Kidney (tissue), 14 donors: Measurements from ENCODE around the gene CAMKMT. TPM values are rescaled to one million over a fixed set of nuclear protein-coding genes. Genes with fewer than 3 reads are reported as not detected.

Source experiments
- DNase-seq, 5 donors: peaks; one replicate each; pipeline ENCODE4 v3.0.0-alpha.2; 2013 to 2020
- FAIRE-seq: peaks from 2 replicates; lab custom pipeline; 2012; peaks lifted over from hg19 to GRCh38; lab: Jason Lieb, UNC
- H3K27ac ChIP-seq, 2 donors: one replicate each; pipeline ENCODE4 v1.7.0; 2013; ENCODE audit warnings: low read depth in 2 of 2, low read length in 2 of 2, inconsistent platforms in 1 of 2
- H3K27me3 ChIP-seq: one replicate; pipeline ENCODE4 v1.7.1; 2013; ENCODE audit warnings: low read length, inconsistent platforms; ENCODE audit not compliant: control insufficient read depth, insufficient read depth
- H3K36me3 ChIP-seq, 3 donors: one replicate each; pipeline versions ENCODE4 v1.7.0 to v1.7.1; 2013; ENCODE audit warnings: low read length in 3 of 3, control low read depth in 1 of 3, inconsistent platforms in 1 of 3; ENCODE audit not compliant: insufficient read depth in 3 of 3, control insufficient read depth in 2 of 3
- H3K4me1 ChIP-seq, 3 donors: one replicate each; pipeline versions ENCODE4 v1.7.0 to v1.7.1; 2013; ENCODE audit warnings: low read length in 3 of 3, inconsistent platforms in 1 of 3, low read depth in 1 of 3; ENCODE audit not compliant: control insufficient read depth in 2 of 3, insufficient read depth in 2 of 3
- H3K4me3 ChIP-seq, 3 donors: one replicate each; pipeline versions ENCODE4 v1.7.0 to v1.8.1; 2013; ENCODE audit warnings: low read length in 3 of 3, control low read depth in 1 of 3, inconsistent platforms in 1 of 3
- H3K9ac ChIP-seq, 3 donors: one replicate each; pipeline versions ENCODE4 v1.7.0 to v1.7.1; 2013; ENCODE audit warnings: low read length in 3 of 3, control low read depth in 1 of 3, inconsistent platforms in 1 of 3
- H3K9me3 ChIP-seq, 3 donors: one replicate each; pipeline versions ENCODE4 v1.7.0 to v1.7.1; 2013; ENCODE audit warnings: low read length in 3 of 3, control low read depth in 1 of 3, inconsistent platforms in 1 of 3; ENCODE audit not compliant: control insufficient read depth in 2 of 3, insufficient read depth in 1 of 3
- intact Hi-C: fragments of 100-400 bp; cut with DNase I; formaldehyde crosslinking; loops from one replicate; pipeline ENCODE4 v1.11.1; 2022
- polyA plus RNA-seq: library from polyadenylated mRNA; stranded (reverse); fragments of 350-450 nt; fragmentation: Illumina TruSeq; extraction: RNeasy Lipid Tissue Mini Kit (QIAGEN cat#74804); gene quantifications from one replicate; pipeline ENCODE4 v1.2.3, GENCODE V29; 2014; ENCODE audit warnings: low read depth, low replicate concordance; ENCODE audit not compliant: insufficient read depth
- total RNA-seq: library from RNA; stranded (reverse); fragmentation: NEBNext Ultra II Directional; extraction: Animal tissue kit (Norgen Biotek cat#: 25700); gene quantifications from one replicate; pipeline ENCODE4 v1.2.1, GENCODE V29; 2021
- TF ChIP-seq, protein P1 (sequence below): IDR thresholded peaks from 3 replicates; pipeline ENCODE4 v1.5.1; 2012; ENCODE audit warnings: mild to moderate bottlenecking, moderate library complexity, borderline replicate concordance; ENCODE audit not compliant: insufficient read depth; ENCODE audit errors: extremely low read depth
- donor health status: control.
- donor health status: control.
- donor health status: control.
- donor health status: control.
- donor health status: control.
- donor health status: DM: yes; HTN: yes; CAD: no.
- donor health status: Normal renal cell carcinoma (clear cell type).

CAMKMT gene
- total and polyA plus RNA-seq, 2 donors from 2014 or later = 9.9 to 14.5 TPM

- Histone ChIP-seq H3K4me3 (no peak overlapping the region), H3K4me1 (peaks cover 0 to 6% (median 0%) of the 10 kb centered on the region in 3 donors), H3K9me3 (no peaks in the 10 kb centered on the region), H3K27ac (no peak overlapping the region), H3K27me3 (no peaks in the 10 kb centered on the region), H3K36me3 (peaks cover 9 to 20% (median 19%) of the 10 kb centered on the region in 3 donors), H3K9ac (no peak overlapping the region)
- TF ChIP-seq, protein P1, sequence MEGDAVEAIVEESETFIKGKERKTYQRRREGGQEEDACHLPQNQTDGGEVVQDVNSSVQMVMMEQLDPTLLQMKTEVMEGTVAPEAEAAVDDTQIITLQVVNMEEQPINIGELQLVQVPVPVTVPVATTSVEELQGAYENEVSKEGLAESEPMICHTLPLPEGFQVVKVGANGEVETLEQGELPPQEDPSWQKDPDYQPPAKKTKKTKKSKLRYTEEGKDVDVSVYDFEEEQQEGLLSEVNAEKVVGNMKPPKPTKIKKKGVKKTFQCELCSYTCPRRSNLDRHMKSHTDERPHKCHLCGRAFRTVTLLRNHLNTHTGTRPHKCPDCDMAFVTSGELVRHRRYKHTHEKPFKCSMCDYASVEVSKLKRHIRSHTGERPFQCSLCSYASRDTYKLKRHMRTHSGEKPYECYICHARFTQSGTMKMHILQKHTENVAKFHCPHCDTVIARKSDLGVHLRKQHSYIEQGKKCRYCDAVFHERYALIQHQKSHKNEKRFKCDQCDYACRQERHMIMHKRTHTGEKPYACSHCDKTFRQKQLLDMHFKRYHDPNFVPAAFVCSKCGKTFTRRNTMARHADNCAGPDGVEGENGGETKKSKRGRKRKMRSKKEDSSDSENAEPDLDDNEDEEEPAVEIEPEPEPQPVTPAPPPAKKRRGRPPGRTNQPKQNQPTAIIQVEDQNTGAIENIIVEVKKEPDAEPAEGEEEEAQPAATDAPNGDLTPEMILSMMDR = no peak
- DNase-seq (no peak), FAIRE-seq (no peak)
- intact Hi-C loops = no loop called here
Measured at GRCh38 chr2:44335806-44336538, 25.8 kb upstream of the CAMKMT start.

- no peak for FAIRE-seq
Measured at GRCh38 chr2:44342854-44343253, 18.9 kb upstream of the CAMKMT start.

DNA sequence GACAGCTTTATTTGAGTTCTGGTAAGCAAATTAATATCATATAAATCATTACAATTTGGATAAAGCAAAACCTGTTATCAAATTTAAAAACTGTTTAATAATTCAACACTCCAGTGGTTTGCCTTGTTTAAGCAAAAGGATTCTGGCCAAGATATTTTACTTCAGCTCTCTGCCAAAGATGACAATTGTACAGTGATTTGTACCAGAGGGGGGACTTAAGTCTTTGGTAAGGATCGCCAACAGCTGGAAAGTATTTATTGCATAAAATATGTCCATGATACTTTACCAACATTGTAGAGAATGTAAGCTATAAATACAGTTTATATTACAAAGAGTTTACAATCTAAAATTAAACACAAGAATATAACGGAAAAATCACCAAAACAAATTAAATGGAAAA is 14.2 kb upstream of the CAMKMT start:
- peak; percentile 3 for FAIRE-seq
- H3K27ac ChIP-seq = no peak overlapping the region

More at GRCh38 chr2:44342854-44343253, 18.9 kb upstream of the CAMKMT start:
- Histone ChIP-seq H3K27ac (no peak overlapping the region), H3K4me1 (no peaks in the 10 kb centered on the region), H3K27me3 (no peaks in the 10 kb centered on the region), H3K36me3 (peaks cover 5 to 17% (median 17%) of the 10 kb centered on the region in 3 donors), H3K9ac (no peak overlapping the region), H3K4me3 (no peak overlapping the region), H3K9me3 (no peaks in the 10 kb centered on the region)
- TF ChIP-seq, protein P1 = peak; percentile 25
- DNase-seq = peak in 3 of 5 donors; percentile 24 to 48 (median 26)
- intact Hi-C loops = no loop called here

More for the DNA sequence above, 14.2 kb upstream of the CAMKMT start:
- Histone ChIP-seq H3K9me3 (no peaks in the 10 kb centered on the region), H3K9ac (no peak overlapping the region), H3K4me3 (no peak overlapping the region), H3K27me3 (no peaks in the 10 kb centered on the region), H3K4me1 (peaks cover 0 to 7% (median 0%) of the 10 kb centered on the region in 3 donors), H3K36me3 (peaks cover 0 to 7% (median 4%) of the 10 kb centered on the region in 3 donors)
- TF ChIP-seq, protein P1 = no peak
- DNase-seq = peak in 2 of 5 donors; percentile 30 to 36
- intact Hi-C loops = no loop called here
